Vagina (tissue), 2 donors: ENCODE data around the gene UQCC3.

Source experiments
- CTCF ChIP-seq, 3 experiments: fragments of 450-650 bp in 2 of 3; fragments of 200-600 bp in 1 of 3; sonication (generic) in 1 of 3; IDR thresholded peaks; one replicate each; pipeline ENCODE4 v1.5.1; 2017 to 2019; ENCODE audit warnings: antibody characterized with exemption in 3 of 3, mild to moderate bottlenecking in 2 of 3, moderate library complexity in 2 of 3
- POLR2A ChIP-seq, 2 donors: fragments of 450-650 bp; IDR thresholded peaks; one replicate each; pipeline ENCODE4 v1.6.1; 2017; ENCODE audit warnings: antibody characterized with exemption in 2 of 2, mild to moderate bottlenecking in 2 of 2, moderate library complexity in 2 of 2
- POLR2AphosphoS5 ChIP-seq, 2 donors: sonication (generic); formaldehyde crosslinking; IDR thresholded peaks; one replicate each; pipeline ENCODE4 v1.9.0; 2017; ENCODE audit warnings: antibody characterized with exemption in 2 of 2, mild to moderate bottlenecking in 2 of 2, low read depth in 1 of 2; ENCODE audit not compliant: insufficient read depth in 1 of 2

GRCh38 chr11:62689421-62690183 lies 18.1 kb downstream of the UQCC3 start, which contains the start of gene LRRN4CL:
- TF ChIP-seq POLR2AphosphoS5 (IDR thresholded peaks at IDR 0.05; ENCODE audit: insufficient read depth in 1 of 2, low read depth in 1 of 2) (peak; percentile 88 to 91), POLR2A (IDR thresholded peaks at IDR 0.05) (peak in 1 of 2 donors; percentile 82), CTCF (IDR thresholded peaks at IDR 0.05) (no peak)
